ENCODE results near the gene IPMK. TPM values are rescaled to one million over a fixed set of nuclear protein-coding genes. Genes with fewer than 3 reads are reported as not detected.

The IPMK gene
- total RNA-seq, 1 experiment from 2014 or later: 7.2 TPM

DNA sequence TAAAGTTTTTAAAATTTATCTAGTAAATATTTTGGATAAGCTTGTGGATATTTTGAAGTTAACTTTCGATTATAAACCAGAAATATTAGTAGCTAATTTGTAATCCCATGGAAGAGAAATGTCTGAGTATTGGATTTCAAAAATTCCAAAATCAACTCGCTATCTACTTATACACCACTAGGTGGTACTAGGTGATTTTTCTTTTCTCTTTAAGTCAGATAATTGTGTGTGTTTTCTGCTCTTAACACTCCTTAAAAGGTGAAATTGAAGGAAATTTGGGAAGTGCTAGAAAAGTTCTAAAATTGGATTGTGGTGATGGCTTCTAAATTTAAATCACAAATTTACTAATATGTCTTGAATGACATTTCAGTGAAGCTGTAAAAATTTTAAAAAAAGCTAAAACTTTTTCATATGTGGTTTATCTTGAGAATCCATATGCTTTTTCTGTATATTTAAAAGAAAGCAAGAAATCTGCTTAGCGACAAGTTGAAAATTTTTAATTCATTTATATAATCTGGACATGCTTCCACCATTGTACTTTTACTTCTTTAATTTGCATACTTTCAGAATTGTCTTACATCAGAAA lies 90.2 kb downstream of the IPMK start:
- Histone ChIP-seq H3K4me1 (ENCODE audit: insufficient read depth, low read length) (no peaks in the 10 kb centered on the region), H3K9ac (ENCODE audit: extremely low read depth, insufficient read length, low read length) (no peak overlapping the region), H4K8ac (replicated peaks; ENCODE audit: insufficient read length, low read depth, low read length) (no peak overlapping the region), H3K4me2 (ENCODE audit: insufficient read depth, insufficient read length, low read length) (no peak overlapping the region), H2AFZ (ENCODE audit: low read length) (no peak overlapping the region), H3K23me2 (ENCODE audit: insufficient read length, low read depth, low read length, poor library complexity, severe bottlenecking) (no peaks in the 10 kb centered on the region), H4K5ac (ENCODE audit: insufficient read length, low read depth, low read length) (no peak overlapping the region), H3K79me2 (ENCODE audit: insufficient read depth, low read length) (no peaks in the 10 kb centered on the region), H2BK15ac (ENCODE audit: low read depth, low read length) (no peak overlapping the region), H3K14ac (ENCODE audit: insufficient read depth, low read length) (no peak overlapping the region), H2BK5ac (ENCODE audit: insufficient read length, low read length) (no peak overlapping the region), H3K56ac (ENCODE audit: insufficient read length, low read depth, low read length) (no peak overlapping the region), H2BK120ac (ENCODE audit: low read depth, low read length, poor library complexity, severe bottlenecking) (no peak overlapping the region), H2AK5ac (ENCODE audit: insufficient read length, low read length) (no peak overlapping the region), H3K18ac (ENCODE audit: insufficient read length, low read depth, low read length) (no peak overlapping the region), H4K91ac (ENCODE audit: insufficient read length, low read depth, low read length) (no peak overlapping the region), H3K79me1 (ENCODE audit: insufficient read depth, low read depth, low read length, poor library complexity, severe bottlenecking) (no peaks in the 10 kb centered on the region), H3K27ac (ENCODE audit: insufficient read length, low read depth, low read length) (no peak overlapping the region), H3K23ac (ENCODE audit: insufficient read length, low read depth, low read length) (no peak overlapping the region), H3T11ph (ENCODE audit: low read length) (no peak overlapping the region), H2BK20ac (ENCODE audit: low read depth, low read length, poor library complexity, severe bottlenecking) (no peak overlapping the region), H3K27me3 (ENCODE audit: insufficient read depth, low read length) (no peaks in the 10 kb centered on the region), H3K9me3 (ENCODE audit: control insufficient read depth, low read depth, low read length) (no peaks in the 10 kb centered on the region), H3K4ac (ENCODE audit: low read depth, low read length) (no peak overlapping the region), H2BK12ac (ENCODE audit: insufficient read length, low read depth, low read length) (no peak overlapping the region), H4K20me1 (ENCODE audit: control insufficient read depth, insufficient read depth, insufficient read length) (no peaks in the 10 kb centered on the region)
- Mint-ChIP-seq H3K9me3 (no peaks in the 10 kb centered on the region), H3K4me1 (no peaks in the 10 kb centered on the region), H3K36me3 (ENCODE audit: insufficient read depth in 1 of 3, low read depth in 3 of 3) (no peaks in the 10 kb centered on the region), H3K27ac (no peak overlapping the region), H3K27me3 (ENCODE audit: low read depth) (no peaks in the 10 kb centered on the region), H3K4me3 (no peak overlapping the region)
- no peak for DNase-seq
- WGBS (ENCODE audit: extremely low coverage, insufficient read length, low lambda C conversion rate): no CpG with 5 or more reads among the region's 3 CpGs
- peak; percentile 75 for TF ChIP-seq CTCF (conservative IDR thresholded peaks at IDR 0.05)
